Urinary bladder (tissue), 4 donors: Measurements from ENCODE around the gene TSEN54. TPM values are rescaled to one million over a fixed set of nuclear protein-coding genes. Genes with fewer than 3 reads are reported as not detected.

Experiments
- DNase-seq: peaks from one replicate; pipeline ENCODE4 v3.0.0-alpha.2; 2015; ENCODE audit errors: extremely low spot score
- H3K27ac ChIP-seq: one replicate; pipeline ENCODE4 v1.5.1; 2013; ENCODE audit warnings: low read depth, mild to moderate bottlenecking, moderate library complexity
- H3K36me3 ChIP-seq: one replicate; pipeline ENCODE4 v1.6.1; 2013; ENCODE audit warnings: mild to moderate bottlenecking, moderate library complexity; ENCODE audit not compliant: insufficient read depth
- H3K4me1 ChIP-seq: one replicate; pipeline ENCODE4 v1.6.1; 2013; ENCODE audit warnings: mild to moderate bottlenecking, moderate library complexity; ENCODE audit not compliant: insufficient read depth
- H3K4me3 ChIP-seq: one replicate; pipeline ENCODE4 v1.5.1; 2013; ENCODE audit warnings: low read depth, low read length
- WGBS: extraction: QIAGEN DNeasy Blood & Tissue Kit; methylation state at CpG from one replicate; pipeline ENCODE4 v1.1.7; 2013; 5-methylcytosine and 5-hydroxymethylcytosine counted together
- polyA plus RNA-seq: library from polyadenylated mRNA; stranded (reverse); fragments of 200-250 nt; gene quantifications from one replicate; pipeline ENCODE4 v1.2.3, GENCODE V29; 2013
- total RNA-seq: library from RNA; depleted of rRNA; stranded (reverse); fragments of >200 nt; gene quantifications from one replicate; pipeline ENCODE4 v1.2.3, GENCODE V29; 2014
- donor health status: healthy with polysubstance abuse.
- donor health status: healthy.

The TSEN54 gene
- total and polyA plus RNA-seq, 2 donors = 10.9 to 20.4 TPM

DNA sequence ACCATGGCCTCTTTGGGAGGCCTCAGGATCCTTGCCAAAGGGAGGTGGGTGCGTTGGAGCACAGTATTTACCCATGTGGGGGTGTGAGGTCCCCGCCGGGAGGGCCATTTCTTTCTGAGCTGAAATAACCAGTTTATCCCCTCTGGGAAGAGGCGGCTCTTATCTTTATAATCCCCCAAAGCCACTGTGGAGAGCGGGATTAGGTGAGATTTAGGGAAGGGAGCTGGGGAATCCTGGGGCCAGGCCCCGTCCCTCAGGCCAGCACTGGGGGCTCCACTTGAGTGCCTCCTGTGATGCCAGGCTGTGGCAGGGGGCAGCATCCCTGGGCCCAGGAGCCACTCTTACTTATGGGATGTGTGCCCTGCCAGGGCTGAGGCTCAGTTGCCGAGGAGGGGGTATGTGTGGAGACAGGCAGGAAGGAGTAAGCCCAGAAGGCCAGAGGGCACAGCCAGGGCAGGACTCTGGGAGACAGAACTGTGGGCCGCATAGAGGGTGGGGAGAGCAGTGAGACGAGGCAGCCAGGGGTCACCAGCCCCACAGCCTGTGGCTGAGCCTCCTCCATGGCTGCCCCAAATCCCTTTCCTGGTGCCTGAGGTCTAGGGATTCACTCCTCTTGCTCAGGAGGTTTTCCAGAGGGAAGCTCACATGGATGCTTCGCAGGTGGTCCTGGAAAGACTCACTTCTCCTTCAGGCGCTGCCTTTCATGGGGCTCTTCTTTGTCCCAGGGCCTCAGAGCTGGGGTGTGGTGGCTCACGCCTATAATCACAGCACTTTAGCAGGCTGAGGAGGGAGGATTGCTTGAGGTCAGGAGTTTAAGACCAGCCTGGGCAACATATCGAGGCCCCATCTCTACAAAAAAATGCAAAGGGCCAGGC is 34.9 kb upstream of the TSEN54 start:
- DNase-seq = no peak
- Histone ChIP-seq H3K27ac (no peak overlapping the region), H3K4me1 (no peaks in the 10 kb centered on the region), H3K4me3 (no peak overlapping the region), H3K36me3 (no peaks in the 10 kb centered on the region)
- 54% methylated on average over 13 of the region's 13 CpGs for WGBS

- Histone ChIP-seq H3K27ac (no peak overlapping the region), H3K4me3 (no peak overlapping the region), H3K36me3 (no peaks in the 10 kb centered on the region), H3K4me1 (no peaks in the 10 kb centered on the region)
- no peak for DNase-seq
- WGBS = 91% methylated on average over 16 of the region's 16 CpGs
These were observed 34.0 kb upstream of the TSEN54 start for GRCh38 chr17:75482098-75482942.

DNA sequence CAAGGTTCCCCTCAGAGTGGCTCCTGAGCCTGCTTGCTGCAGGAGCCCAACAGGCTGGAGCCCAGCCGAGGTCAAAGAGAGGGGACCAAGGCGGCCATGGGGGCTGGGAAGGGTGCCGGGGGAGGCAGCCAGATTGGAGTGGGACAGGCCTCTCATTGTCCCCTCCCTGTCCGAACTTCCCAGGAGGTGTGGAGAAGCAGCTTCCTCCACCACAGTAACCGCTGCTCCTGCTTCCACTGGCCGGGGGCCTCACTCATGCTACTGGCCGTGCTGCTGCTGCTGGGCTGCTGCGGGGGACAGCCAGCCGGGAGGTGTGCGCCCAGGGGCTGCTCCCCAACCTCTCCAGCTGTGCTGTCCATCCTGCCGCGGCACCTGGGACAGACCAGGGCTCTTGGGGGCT is 30.6 kb upstream of the TSEN54 start:
- no peaks in the 10 kb centered on the region for H3K36me3 ChIP-seq
- no peaks in the 10 kb centered on the region for H3K4me1 ChIP-seq
- WGBS = 91% methylated on average over 12 of the region's 12 CpGs
- no peak overlapping the region for H3K27ac ChIP-seq
- DNase-seq = no peak
- no peak overlapping the region for H3K4me3 ChIP-seq

DNA sequence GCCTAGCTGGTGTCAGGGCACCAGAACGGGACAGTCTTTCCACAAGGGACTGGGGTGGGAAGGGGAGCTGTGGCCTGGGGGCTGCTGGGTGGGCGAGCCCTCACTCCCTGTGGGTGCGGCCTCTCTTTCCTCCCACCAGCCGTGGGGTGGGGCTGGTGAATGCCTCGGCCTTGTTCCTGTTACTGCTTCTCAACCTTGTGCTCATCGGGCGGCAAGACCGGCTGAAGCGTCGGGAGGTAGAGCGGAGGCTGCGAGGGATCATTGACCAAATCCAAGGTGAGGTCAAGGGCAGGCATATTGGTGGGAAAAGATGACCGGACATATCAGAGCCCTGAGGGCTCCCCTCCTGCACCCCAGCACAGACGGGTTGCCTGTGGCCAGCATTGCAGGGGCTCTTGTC is 30.2 kb upstream of the TSEN54 start:
- no peak overlapping the region for H3K27ac ChIP-seq
- no peak overlapping the region for H3K4me3 ChIP-seq
- no peak for DNase-seq
- no peaks in the 10 kb centered on the region for H3K36me3 ChIP-seq
- 92% methylated on average over 14 of the region's 14 CpGs for WGBS
- no peaks in the 10 kb centered on the region for H3K4me1 ChIP-seq

DNA sequence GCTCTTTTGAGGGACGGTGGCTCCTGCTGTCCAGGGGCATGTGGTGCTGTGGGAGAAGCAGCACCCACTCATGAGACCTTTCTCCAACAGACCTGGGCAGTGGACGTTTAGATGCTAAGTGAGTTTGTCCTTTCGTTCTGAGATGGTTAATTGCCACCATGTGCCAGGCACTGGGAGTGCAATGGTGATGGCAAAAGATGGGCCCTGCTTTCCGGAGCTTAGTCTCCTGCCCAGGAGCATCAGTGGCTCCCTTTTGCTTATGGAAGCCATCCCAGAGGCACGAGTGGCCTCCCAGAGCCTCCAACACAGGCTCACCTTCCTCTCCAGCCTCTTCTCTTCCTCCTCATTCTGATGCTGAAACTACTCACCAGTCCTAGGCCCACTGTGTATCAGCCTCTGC is 29.4 kb upstream of the TSEN54 start:
- no peaks in the 10 kb centered on the region for H3K4me1 ChIP-seq
- H3K27ac ChIP-seq = no peak overlapping the region
- no peaks in the 10 kb centered on the region for H3K36me3 ChIP-seq
- WGBS = 86% methylated on average over 5 of the region's 5 CpGs
- no peak overlapping the region for H3K4me3 ChIP-seq
- no peak for DNase-seq

GRCh38 chr17:75487351-75488070 is 28.8 kb upstream of the TSEN54 start:
- DNase-seq = no peak
- no peaks in the 10 kb centered on the region for H3K36me3 ChIP-seq
- 68% methylated on average over 12 of the region's 12 CpGs for WGBS

DNA sequence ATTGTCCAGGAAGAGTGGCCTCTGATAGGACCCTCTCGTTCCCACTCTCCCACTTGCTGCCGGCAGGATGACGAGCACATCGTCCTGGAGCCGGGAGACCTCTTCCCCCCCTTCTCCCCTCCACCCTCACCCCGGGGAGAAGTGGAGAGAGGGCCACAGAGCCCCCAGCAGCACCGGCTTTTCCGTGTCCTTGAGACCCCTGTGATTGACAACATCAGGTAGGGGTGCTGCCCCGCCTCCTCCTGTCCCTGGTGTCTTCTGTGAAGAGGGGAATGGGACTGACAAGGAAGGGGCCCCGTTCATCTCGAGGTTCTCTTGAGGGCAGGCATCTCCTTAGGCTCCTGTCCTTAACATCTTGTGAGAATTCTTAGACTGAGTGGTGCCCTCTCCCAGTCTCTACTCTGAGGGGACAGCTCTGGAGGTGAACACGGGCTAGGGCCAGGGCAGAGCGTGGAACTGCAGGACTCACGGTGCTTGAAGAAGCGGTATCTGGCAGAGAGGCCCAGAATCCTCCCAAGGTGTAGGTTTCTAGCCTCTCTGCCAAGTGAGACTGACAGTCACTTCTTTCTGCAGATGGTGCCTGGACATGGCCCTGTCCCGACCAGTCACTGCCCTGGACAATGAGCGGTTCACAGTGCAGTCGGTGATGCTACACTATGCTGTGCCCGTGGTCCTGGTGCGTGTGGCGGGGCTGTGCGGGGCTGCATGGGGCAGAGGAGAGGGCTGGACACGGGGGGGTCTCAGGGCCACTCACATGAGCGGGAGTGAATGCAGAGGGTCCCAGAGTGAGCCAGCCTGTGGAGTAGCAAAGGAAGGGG is 27.4 kb upstream of the TSEN54 start:
- 92% methylated on average over 24 of the region's 24 CpGs for WGBS
- H3K4me1 ChIP-seq = no peaks in the 10 kb centered on the region
- H3K4me3 ChIP-seq = no peak overlapping the region
- no peak overlapping the region for H3K27ac ChIP-seq
- DNase-seq = no peak
- peaks cover 2% of the 10 kb centered on the region for H3K36me3 ChIP-seq

More at GRCh38 chr17:75487351-75488070, 28.8 kb upstream of the TSEN54 start:
- Histone ChIP-seq H3K4me1 (no peaks in the 10 kb centered on the region), H3K27ac (no peak overlapping the region), H3K4me3 (no peak overlapping the region)

- WGBS = 83% methylated on average over 14 of the region's 14 CpGs
- H3K27ac ChIP-seq = no peak overlapping the region
- H3K4me3 ChIP-seq = no peak overlapping the region
- no peak for DNase-seq
- H3K36me3 ChIP-seq = peaks cover 2% of the 10 kb centered on the region
- no peaks in the 10 kb centered on the region for H3K4me1 ChIP-seq
These were observed 26.8 kb upstream of the TSEN54 start for GRCh38 chr17:75489511-75489955.

DNA sequence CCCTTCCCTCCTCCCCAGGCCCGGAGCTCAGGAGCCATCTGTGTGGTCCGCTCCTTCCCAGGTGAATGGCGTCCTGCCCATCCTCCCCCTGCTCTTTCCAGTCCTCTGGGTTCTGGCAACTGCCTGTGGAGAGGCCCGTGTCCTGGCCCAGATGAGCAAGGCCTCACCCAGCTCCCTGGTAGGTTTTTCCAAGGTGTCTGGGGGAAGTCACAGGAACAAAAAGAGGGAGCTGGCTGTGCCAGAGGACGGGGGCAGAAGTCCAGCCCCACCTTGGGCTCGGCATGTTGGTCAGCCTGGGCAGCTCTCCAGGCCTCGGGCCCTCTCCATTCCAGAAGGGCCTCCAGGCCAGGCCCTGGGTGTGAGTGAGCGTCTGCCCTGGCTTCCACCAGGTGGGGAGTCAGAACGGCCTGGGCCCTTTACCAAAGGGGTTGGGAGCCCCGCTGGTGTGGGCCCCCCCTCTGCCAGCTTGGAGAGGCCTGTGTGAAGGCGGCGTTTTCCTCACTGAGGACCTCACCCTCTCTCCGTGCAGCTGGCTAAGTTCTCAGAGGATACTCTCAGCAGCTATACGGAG is 26.1 kb upstream of the TSEN54 start:
- no peak overlapping the region for H3K27ac ChIP-seq
- WGBS = 83% methylated on average over 14 of the region's 14 CpGs
- H3K4me1 ChIP-seq = no peaks in the 10 kb centered on the region
- H3K36me3 ChIP-seq = peaks cover 2% of the 10 kb centered on the region
- DNase-seq = no peak
- no peak overlapping the region for H3K4me3 ChIP-seq

- Histone ChIP-seq H3K4me1 (no peaks in the 10 kb centered on the region), H3K36me3 (peaks cover 2% of the 10 kb centered on the region), H3K4me3 (no peak overlapping the region), H3K27ac (no peak overlapping the region)
- 90% methylated on average over 19 of the region's 19 CpGs for WGBS
- no peak for DNase-seq
These were observed 25.2 kb upstream of the TSEN54 start for GRCh38 chr17:75490953-75491649.

DNA sequence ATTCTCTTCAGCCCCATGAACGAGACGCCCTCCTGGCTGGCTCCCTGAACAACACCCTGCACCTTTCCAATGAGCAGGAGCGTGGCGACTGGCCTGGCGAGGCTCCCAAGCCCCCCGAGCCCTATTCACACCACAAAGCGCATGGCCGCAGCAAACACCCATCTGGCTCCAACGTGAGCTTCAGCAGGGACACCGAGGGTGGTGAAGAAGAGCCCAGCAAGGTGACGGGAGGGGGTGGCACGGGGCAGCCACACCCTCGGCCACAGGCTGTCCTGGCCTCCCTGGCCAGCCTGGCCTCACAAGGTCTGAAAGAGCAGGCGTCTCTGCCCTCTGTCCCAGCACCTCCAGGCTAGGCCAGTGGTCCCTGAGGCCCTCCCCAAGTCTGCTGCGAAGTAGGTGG is 24.6 kb upstream of the TSEN54 start:
- H3K27ac ChIP-seq = no peak overlapping the region
- 91% methylated on average over 15 of the region's 15 CpGs for WGBS
- H3K4me1 ChIP-seq = no peaks in the 10 kb centered on the region
- H3K36me3 ChIP-seq = peaks cover 4% of the 10 kb centered on the region
- DNase-seq = no peak
- H3K4me3 ChIP-seq = no peak overlapping the region

DNA sequence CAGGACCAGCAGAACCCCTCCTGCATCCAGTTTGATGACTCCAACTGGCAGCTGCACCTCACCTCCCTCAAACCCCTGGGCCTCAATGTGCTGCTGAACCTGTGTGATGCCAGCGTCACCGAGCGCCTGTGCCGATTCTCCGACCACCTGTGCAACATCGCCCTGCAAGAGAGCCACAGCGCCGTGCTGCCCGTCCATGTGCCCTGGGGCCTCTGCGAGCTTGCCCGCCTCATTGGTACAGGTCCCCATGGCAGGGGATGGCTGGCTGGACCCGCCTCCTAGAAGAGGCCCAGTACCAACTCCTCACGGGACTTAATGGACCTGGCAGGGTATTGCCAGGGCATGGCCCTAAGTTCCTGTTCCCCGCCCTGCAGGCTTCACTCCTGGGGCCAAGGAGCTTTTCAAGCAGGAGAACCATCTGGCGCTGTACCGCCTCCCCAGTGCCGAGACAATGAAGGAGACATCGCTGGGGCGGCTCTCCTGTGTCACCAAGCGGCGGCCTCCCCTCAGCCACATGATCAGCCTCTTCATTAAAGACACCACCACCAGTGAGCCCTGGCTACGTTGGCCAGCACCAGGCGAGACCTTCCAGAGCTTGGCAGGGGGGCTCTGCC is 23.7 kb upstream of the TSEN54 start:
- Histone ChIP-seq H3K4me3 (no peak overlapping the region), H3K27ac (no peak overlapping the region), H3K36me3 (peaks cover 6% of the 10 kb centered on the region), H3K4me1 (no peaks in the 10 kb centered on the region)
- 91% methylated on average over 23 of the region's 23 CpGs for WGBS
- DNase-seq = no peak
